GM19351 (cell line): Measurements from ENCODE around the gene BCL2.

ENCODE experiments used
- ATAC-seq: cut with Tn5 transposase; IDR thresholded peaks from one replicate; pipeline ENCODE4 v1.9.1; 2021; ENCODE audit warnings: mild to moderate bottlenecking, moderate library complexity; ENCODE audit not compliant: unreplicated experiment

Gene BCL2

DNA sequence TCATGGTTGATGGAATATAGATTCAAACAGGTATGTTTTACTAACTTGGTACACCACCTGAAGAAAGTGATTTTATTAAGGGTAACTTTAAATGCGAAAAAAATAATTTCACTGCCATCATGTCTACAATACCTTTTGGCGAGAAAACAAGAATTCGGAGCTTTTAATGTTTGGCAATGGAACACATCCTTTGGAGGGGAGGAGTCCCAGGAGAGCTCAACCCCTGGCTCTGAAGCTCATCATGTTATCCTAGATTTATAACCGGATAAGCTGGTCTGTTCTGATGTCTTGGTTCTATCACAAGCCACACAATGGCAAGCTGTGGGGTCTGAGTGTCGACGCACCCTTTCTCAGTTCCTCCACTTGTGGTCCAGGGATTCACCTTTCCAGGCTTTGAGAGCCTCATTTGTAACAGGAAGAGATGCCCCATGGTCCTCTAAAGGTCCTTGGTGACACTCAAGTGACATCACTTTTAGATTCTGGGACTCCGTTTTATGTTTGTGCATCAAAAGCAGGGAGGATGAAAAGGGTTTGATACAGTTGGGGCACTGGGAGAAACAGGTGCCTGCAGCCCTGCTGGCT is 172.7 kb downstream of the BCL2 start:
- ATAC-seq = no peak

GRCh38 chr18:63145851-63146555 is 173.6 kb downstream of the BCL2 start:
- ATAC-seq = no peak

- ATAC-seq = no peak
Observed at GRCh38 chr18:63145166-63145850, 174.3 kb downstream of the BCL2 start.

DNA sequence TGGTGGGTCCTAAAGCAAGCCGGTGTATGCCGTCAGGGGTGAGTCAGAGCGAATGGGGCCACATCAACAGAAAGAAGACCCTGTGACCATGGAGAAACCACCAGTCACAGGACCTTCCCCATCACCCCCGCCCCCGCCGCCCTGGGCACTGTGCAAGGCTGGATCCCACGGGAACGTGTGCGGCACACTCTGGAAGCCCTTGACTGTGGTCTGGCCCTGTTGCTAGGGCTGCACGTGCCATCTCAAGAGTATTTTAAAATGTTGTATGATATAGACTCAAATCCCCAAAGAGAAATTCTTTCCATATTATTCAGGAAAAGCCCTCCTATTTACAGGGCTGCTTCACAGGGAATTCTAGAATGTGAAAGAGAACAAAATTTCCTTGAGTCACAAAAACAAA is 174.8 kb downstream of the BCL2 start:
- no peak for ATAC-seq

DNA sequence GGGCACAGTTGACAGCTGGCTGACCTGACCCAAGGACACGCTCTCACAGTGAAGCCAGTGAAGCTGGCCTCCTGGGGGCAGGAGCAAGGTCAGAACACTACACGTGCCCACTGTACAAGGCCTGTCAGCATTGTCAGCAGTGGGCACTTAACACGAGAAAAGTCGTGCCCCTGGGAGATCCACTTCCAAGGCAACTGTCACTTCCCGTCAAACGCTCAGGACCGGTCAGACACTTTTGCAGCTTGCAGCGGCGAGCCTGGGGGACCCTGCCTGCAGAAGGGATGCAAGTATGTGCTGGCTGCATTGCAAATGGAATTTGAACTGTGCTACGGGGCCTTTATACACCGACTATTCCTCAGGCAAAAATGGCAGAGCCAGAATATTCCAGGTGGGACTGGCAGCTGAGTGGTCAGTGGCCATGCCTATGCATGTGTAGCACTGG is 176.2 kb downstream of the BCL2 start:
- no peak for ATAC-seq

DNA sequence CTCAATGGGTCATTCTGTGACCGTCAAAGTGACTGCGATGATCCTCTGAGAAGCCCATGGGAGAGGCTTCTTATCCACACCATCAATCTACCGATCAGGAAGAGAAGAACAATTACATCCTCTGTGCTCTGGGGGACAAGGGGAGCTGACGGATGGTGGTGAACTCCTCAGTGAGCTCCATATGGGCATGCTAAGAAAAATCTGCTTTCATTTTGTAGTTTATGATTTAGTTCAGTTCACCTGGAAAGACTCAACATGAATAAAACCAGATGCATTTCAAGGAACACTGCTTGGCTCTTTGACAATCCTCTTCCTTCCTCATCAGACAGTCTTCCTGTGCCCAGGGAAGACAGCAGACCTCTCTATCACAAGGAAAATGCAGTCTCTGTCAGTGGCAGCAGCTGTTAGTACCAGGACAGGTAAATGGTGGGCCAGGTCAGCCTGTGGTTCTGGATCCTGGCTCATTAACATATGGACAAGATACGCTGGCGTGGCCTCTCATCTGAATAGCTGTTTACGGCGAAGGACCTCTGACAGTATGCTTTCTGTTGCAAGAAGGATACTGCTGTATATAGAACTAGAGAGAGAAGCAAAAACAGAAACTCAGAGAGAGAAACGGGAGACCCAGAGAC is 176.9 kb downstream of the BCL2 start:
- ATAC-seq = no peak

DNA sequence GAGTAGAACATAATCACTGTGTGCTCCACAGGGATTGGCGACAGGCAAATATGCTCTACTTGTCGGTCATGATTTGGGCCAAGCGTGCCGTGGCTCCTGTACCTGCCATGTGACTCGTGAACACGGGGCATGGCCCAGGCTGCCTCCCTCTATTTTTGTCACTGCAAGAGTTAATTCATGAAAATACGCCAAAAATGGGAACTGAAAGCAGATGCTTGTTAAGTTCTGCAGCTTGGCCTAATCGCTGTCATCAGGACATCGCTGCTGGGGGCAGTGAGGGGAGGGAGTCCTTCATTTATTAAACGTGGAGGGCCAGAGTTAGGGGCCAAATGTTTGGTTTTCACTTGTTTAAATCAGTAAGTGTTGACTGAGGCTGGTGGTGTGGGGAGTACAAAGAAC is 177.8 kb downstream of the BCL2 start:
- ATAC-seq = peak; percentile 61

DNA sequence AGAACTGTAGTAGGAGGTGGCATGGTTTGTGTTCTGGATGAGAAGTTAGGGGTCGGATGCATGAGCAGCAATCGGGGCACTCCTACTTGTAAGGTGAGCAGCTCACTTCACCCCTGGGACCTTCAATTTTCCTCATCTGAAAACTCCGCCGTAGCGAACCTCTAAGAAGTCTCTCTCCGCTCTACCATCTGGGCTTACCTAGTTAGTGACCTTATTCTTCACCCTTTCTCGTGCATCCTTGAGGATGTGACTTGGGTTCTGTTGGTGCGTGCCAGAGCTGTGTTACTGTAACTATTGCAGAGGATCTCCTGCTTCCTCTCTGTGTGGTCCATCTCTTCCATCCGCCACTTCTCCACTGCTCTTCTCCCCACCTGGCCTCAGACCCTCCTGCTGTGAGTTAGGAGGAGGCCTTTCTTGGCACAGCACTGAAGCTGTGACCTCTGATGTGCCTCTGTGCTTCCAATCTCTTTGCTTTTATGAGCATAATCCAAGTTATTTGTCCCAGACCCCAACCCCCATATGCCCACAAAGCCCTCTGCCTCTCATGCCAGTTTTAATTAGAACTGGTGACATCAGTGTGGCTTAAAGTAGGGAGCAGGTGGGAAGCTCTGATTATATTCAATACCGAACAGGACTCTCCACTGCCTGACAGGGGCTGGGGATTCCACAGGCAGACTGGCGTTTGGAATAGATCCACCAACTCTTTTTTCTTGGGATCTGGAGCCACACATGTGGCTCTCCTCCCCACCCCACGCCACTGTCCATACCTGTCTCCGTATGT is 178.4 kb downstream of the BCL2 start:
- no peak for ATAC-seq

DNA sequence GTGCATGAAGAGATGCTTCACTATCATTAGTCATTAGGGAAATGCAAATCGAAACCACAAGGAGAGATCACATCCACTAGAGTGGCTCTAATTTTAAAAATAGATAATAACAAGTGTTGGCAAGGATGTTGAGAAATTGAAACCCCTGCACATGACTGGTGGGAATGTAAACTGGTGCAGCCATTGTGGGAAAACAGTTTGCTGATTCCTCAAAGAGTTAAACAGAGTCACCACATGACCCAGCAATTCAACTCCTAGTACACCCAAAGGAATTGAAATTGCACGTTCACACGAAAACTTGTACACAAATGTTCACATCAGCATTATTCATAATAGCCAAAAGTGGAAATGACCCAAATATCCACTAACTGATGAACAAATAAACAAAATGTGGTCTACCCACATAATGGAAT is 179.5 kb downstream of the BCL2 start:
- no peak for ATAC-seq

DNA sequence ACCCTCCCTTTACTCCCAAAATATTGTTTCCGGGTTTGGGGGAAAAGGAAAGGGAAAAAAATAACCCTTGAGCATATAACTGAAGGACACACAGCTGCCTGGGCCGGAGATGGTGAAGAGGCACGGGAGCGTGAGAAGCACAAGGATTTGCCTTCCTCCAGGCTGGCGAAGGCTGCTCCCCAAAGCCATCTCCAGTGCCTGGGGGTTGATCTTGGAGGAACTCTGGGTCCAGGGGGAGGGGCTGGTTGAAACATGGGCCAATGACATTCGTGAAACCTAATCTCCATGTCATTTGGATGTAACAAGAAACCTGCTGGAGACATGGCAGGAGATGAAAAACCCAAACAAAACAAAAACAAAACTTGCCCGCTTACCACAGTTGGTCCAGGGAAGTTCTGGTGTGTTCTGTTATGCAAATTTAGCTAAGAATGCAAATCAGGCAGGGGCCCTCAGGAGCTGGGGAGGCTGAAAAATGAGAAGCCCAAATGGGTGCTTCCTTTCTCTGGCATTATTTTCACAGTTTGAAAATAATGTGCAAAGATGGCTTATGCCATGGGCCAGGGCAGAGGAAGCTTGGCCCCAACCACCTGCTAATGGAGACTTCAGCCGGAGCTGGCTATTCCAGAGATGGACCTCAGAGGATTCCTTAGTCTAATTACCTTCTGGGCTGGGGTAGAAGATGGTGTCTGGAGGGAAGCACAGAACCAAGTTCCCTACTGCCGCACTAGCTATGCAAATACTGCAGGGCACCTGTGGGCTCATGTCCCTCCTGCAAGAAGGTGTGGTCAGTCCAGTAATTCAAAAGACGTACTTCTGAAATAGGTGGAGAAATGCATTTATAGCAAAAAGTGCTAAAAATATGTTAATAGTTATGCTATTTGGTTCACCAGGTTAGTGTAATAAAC is 180.9 kb downstream of the BCL2 start:
- peak; percentile 51 for ATAC-seq

DNA sequence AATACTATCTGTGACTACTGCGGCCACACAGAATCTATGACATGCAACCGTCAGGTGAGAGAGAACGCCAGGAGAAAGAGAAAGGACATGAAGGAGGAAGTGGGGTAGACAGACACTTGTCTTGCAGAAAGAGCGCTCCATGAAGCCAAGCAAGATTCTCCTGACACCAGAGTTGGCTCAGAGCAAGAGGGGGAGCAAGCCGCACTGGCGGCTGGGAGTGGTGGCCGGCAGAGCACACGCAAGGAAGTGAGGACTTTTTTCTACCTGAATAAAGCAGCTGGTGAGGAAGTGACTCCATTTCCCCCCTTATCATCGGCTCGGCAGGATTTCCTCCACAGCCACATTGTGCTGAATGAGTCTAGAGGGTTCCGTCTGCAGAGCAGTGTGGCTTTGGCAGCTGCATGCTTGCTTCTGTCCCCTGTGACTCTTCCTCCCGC is 181.6 kb downstream of the BCL2 start:
- peak; percentile 15 for ATAC-seq

DNA sequence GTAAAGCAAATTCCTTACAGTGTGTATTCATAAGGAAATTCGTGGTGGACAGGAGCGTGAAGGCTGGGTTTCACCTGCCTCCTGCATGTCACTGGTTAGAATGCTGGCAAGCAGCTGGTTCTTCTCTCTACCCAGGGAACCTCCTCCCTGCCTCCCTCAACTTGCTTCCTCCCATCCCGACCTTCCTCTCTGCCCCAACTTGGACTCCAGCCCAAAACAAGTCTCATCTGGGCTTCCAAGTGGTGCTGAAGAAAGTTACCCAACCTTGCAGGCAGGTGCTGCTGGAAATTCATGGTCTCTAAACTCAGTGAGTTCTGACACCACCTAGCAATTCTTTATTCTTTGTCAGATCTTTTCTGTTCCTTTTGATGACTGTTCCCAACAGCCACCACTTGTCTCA is 184.5 kb downstream of the BCL2 start:
- ATAC-seq = no peak

DNA sequence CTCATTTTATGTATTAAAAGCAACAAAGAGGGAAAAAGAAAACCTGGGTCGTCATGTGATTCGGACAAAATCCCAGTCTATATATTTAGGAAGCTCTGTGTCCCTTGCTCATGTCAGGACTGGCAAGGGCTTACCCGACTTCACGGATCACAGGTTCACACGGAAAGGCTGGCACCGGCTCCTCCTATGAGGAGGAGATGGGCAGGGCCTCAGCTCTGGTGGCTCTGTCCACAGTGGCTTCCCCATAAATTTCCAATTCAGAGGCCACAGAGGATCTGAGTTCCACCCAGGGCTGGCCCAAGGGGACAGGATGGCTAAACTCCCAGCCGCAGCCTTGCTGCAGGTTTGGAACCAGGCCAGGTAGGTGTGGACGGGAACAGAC is 186.8 kb downstream of the BCL2 start:
- no peak for ATAC-seq

GRCh38 chr18:63131959-63132818 is 187.4 kb downstream of the BCL2 start:
- ATAC-seq = no peak

GRCh38 chr18:63131106-63131958 is 188.2 kb downstream of the BCL2 start:
- peak; percentile 67 for ATAC-seq

- ATAC-seq = no peak
Observed at GRCh38 chr18:63130176-63130575, 189.4 kb downstream of the BCL2 start.

DNA sequence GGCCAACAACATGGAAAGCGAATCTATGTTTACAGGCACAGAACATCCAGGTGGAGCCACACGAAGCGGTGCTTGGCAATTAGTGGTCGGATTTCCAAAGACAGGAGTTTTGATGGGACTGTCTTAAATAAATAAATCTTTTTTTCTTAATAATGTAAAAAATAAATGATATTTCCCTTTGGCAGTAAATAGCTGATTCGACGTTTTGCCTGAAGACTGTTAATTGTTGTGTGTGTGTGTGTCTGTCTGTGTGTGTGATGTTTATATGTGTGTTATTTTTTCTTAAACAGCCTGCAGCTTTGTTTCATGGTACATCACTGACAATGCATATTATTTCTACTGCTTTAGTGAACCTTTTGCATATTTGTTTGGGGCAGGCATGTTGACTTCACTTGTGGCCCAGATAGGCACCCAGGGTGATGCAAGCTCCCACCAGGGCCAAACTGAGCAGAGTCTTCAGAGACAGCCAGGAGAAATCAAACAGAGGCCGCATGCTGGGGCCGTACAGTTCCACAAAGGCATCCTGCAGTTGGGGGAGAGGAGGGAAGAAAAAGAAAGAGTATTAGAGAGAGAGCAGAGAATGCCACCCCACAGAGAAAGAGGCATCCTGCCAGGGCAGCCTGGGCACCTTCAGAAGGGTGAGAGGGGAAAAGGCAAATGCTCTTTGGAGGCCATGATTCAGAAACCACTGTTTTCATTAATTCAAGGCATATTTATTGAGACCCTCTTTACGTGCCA is 191.2 kb downstream of the BCL2 start:
- no peak for ATAC-seq
